IPS DF 4.7 (cell line): ENCODE results near the gene CRAT.

Experiments used
- DNase-seq: peaks from one replicate; pipeline ENCODE4 v3.0.0-alpha.2; 2013; ENCODE audit warnings: low spot score; ENCODE audit errors: extremely low read depth

CRAT gene

GRCh38 chr9:129111528-129112151 lies 1.0 kb upstream of the CRAT start:
- DNase-seq: no peak

- no peak for DNase-seq
Observed at GRCh38 chr9:129109952-129110739, 447 bp downstream of the CRAT start.

GRCh38 chr9:129109537-129109903 lies 1.1 kb downstream of the CRAT start:
- DNase-seq: no peak

- DNase-seq: no peak
Observed at GRCh38 chr9:129108805-129109536, 1.6 kb downstream of the CRAT start.

- no peak for DNase-seq
Observed at GRCh38 chr9:129108083-129108804, 2.3 kb downstream of the CRAT start.

- no peak for DNase-seq
Observed at GRCh38 chr9:129107651-129108050, 2.9 kb downstream of the CRAT start.

- no peak for DNase-seq
Observed at GRCh38 chr9:129105857-129106694, 4.5 kb downstream of the CRAT start.

- DNase-seq: no peak
Observed at GRCh38 chr9:129104051-129104450, 6.5 kb downstream of the CRAT start.

- no peak for DNase-seq
Observed at GRCh38 chr9:129103595-129103965, 7.0 kb downstream of the CRAT start.

GRCh38 chr9:129102791-129103594 lies 7.6 kb downstream of the CRAT start:
- no peak for DNase-seq

- no peak for DNase-seq
Observed at GRCh38 chr9:129102095-129102525, 8.5 kb downstream of the CRAT start.

- no peak for DNase-seq
Observed at GRCh38 chr9:129101279-129101678, 9.3 kb downstream of the CRAT start.

- no peak for DNase-seq
Observed at GRCh38 chr9:129100383-129101169, 10.0 kb downstream of the CRAT start.

GRCh38 chr9:129098328-129098727 lies 12.3 kb downstream of the CRAT start:
- DNase-seq: no peak

GRCh38 chr9:129097671-129098306 lies 12.8 kb downstream of the CRAT start:
- no peak for DNase-seq

- no peak for DNase-seq
Observed at GRCh38 chr9:129095908-129096307, 14.7 kb downstream of the CRAT start.

GRCh38 chr9:129095170-129095667 lies 15.4 kb downstream of the CRAT start:
- no peak for DNase-seq

GRCh38 chr9:129094387-129095169 lies 16.0 kb downstream of the CRAT start:
- DNase-seq: no peak
